Glutamatergic neuron (in vitro differentiated cells): Measurements from ENCODE around the gene CTCF. TPM values are rescaled to one million over a fixed set of nuclear protein-coding genes. Genes with fewer than 3 reads are reported as not detected.

Experiments
- DNase-seq: peaks from one replicate; pipeline ENCODE4 v3.0.0; 2022
- H3K27ac Mint-ChIP-seq: one replicate; pipeline ENCODE4 v1.8.0; 2020; ENCODE audit warnings: mild to moderate bottlenecking, mixed read lengths, inconsistent platforms; ENCODE audit not compliant: unreplicated experiment
- H3K27me3 Mint-ChIP-seq: one replicate; pipeline ENCODE4 v1.8.0; 2020; ENCODE audit warnings: mild to moderate bottlenecking, moderate library complexity, mixed read lengths, inconsistent platforms; ENCODE audit not compliant: unreplicated experiment
- H3K36me3 Mint-ChIP-seq: one replicate; pipeline ENCODE4 v1.8.0; 2020; ENCODE audit warnings: mild to moderate bottlenecking, mixed read lengths, inconsistent platforms; ENCODE audit not compliant: unreplicated experiment
- H3K4me1 Mint-ChIP-seq: one replicate; pipeline ENCODE4 v1.8.0; 2020; ENCODE audit warnings: mild to moderate bottlenecking, low read depth, mixed read lengths, inconsistent platforms; ENCODE audit not compliant: unreplicated experiment
- H3K4me3 Mint-ChIP-seq: one replicate; pipeline ENCODE4 v1.8.0; 2020; ENCODE audit warnings: mild to moderate bottlenecking, mixed read lengths, inconsistent platforms; ENCODE audit not compliant: unreplicated experiment
- H3K9me3 Mint-ChIP-seq: one replicate; pipeline ENCODE4 v1.8.0; 2020; ENCODE audit warnings: mild to moderate bottlenecking, moderate library complexity, mixed read lengths, inconsistent platforms; ENCODE audit not compliant: unreplicated experiment
- CTCF ChIP-seq: fragments of 200-600 bp; sonication (generic); IDR thresholded peaks from one replicate; pipeline ENCODE4 v1.5.0; 2021; ENCODE audit not compliant: partially characterized antibody, unreplicated experiment
- total RNA-seq: library from RNA; stranded (reverse); fragmentation: NEBNext Ultra II Directional; extraction: Animal tissue kit (Norgen Biotek cat#: 25700); gene quantifications from one replicate; pipeline ENCODE4 v1.2.1, GENCODE V29; 2021; ENCODE audit not compliant: unreplicated experiment

Gene CTCF
- total RNA-seq, 1 donor from 2014 or later: 42.8 TPM

GRCh38 chr16:67542464-67542863, 19.9 kb upstream of the CTCF start:
- Mint-ChIP-seq H3K4me3 (no peak overlapping the region), H3K9me3 (peaks cover 11% of the 10 kb centered on the region), H3K36me3 (peaks cover 14% of the 10 kb centered on the region), H3K4me1 (peaks cover 5% of the 10 kb centered on the region), H3K27me3 (peaks cover 26% of the 10 kb centered on the region), H3K27ac (peak overlapping the region; percentile 64)
- no peak for DNase-seq
- TF ChIP-seq CTCF: no peak

- peaks cover 29% of the 10 kb centered on the region for H3K27me3 Mint-ChIP-seq
- H3K27ac Mint-ChIP-seq: no peak overlapping the region
- H3K9me3 Mint-ChIP-seq: peaks cover 11% of the 10 kb centered on the region
- peaks cover 5% of the 10 kb centered on the region for H3K4me1 Mint-ChIP-seq
- TF ChIP-seq CTCF: no peak
- H3K36me3 Mint-ChIP-seq: peaks cover 14% of the 10 kb centered on the region
- no peak for DNase-seq
- H3K4me3 Mint-ChIP-seq: no peak overlapping the region
Observed at GRCh38 chr16:67543036-67543435, 19.3 kb upstream of the CTCF start.

- H3K27me3 Mint-ChIP-seq: peaks cover 29% of the 10 kb centered on the region
- DNase-seq: no peak
- no peak overlapping the region for H3K27ac Mint-ChIP-seq
- H3K9me3 Mint-ChIP-seq: peaks cover 11% of the 10 kb centered on the region
- H3K4me3 Mint-ChIP-seq: no peak overlapping the region
- peaks cover 14% of the 10 kb centered on the region for H3K36me3 Mint-ChIP-seq
- no peak for TF ChIP-seq CTCF
- peaks cover 5% of the 10 kb centered on the region for H3K4me1 Mint-ChIP-seq
Observed at GRCh38 chr16:67543582-67543981, 18.7 kb upstream of the CTCF start.

- Mint-ChIP-seq H3K4me3 (no peak overlapping the region), H3K36me3 (peaks cover 14% of the 10 kb centered on the region)
- no peak for TF ChIP-seq CTCF
Observed at GRCh38 chr16:67544329-67544841, 17.9 kb upstream of the CTCF start.

GRCh38 chr16:67544844-67545664, 17.3 kb upstream of the CTCF start:
- DNase-seq: no peak
- Mint-ChIP-seq H3K4me1 (peaks cover 3% of the 10 kb centered on the region), H3K36me3 (peaks cover 14% of the 10 kb centered on the region), H3K9me3 (peaks cover 11% of the 10 kb centered on the region), H3K27me3 (peaks cover 26% of the 10 kb centered on the region), H3K4me3 (no peak overlapping the region), H3K27ac (no peak overlapping the region)
- no peak for TF ChIP-seq CTCF

More at GRCh38 chr16:67544329-67544841, 17.9 kb upstream of the CTCF start:
- peak; percentile 29 for DNase-seq
- H3K27ac Mint-ChIP-seq: no peak overlapping the region
- peaks cover 11% of the 10 kb centered on the region for H3K9me3 Mint-ChIP-seq
- peaks cover 3% of the 10 kb centered on the region for H3K4me1 Mint-ChIP-seq
- peaks cover 23% of the 10 kb centered on the region for H3K27me3 Mint-ChIP-seq
